IMR-90 (cell line): Measurements from ENCODE around the gene SMC6.

Source experiments
- BHLHE40 ChIP-seq: fragments of 150-350 bp; IDR thresholded peaks from 2 replicates; pipeline ENCODE4 v1.6.1; 2016; ENCODE audit warnings: mild to moderate bottlenecking, low read depth, low read length
- CEBPB ChIP-seq: IDR thresholded peaks from 2 replicates; pipeline ENCODE4 v1.6.1; 2012; ENCODE audit warnings: low read depth, low read length, improper control_type of control experiment
- CTCF ChIP-seq: conservative IDR thresholded peaks from 2 replicates; pipeline ENCODE4 v1.5.1; 2012; ENCODE audit warnings: mild to moderate bottlenecking, low read depth, low read length, improper control_type of control experiment
- ELK1 ChIP-seq: fragments of 150-350 bp; IDR thresholded peaks from 2 replicates; pipeline ENCODE4 v1.6.1; 2016; ENCODE audit warnings: low read depth, mild to moderate bottlenecking, low read length, moderate library complexity, borderline replicate concordance
- FOS ChIP-seq: fragments of 150-350 bp; IDR thresholded peaks from 2 replicates; pipeline ENCODE4 v1.6.1; 2016; ENCODE audit warnings: low read depth, low read length
- MAZ ChIP-seq: IDR thresholded peaks from 2 replicates; pipeline ENCODE4 v1.6.1; 2012; ENCODE audit warnings: low read depth, mild to moderate bottlenecking, low read length, improper control_type of control experiment, moderate library complexity, borderline replicate concordance
- MXI1 ChIP-seq: IDR thresholded peaks from 2 replicates; pipeline ENCODE4 v1.6.1; 2012; ENCODE audit warnings: low read depth, mild to moderate bottlenecking, low read length, moderate library complexity, borderline replicate concordance
- NFE2L2 ChIP-seq: fragments of 150-350 bp; IDR thresholded peaks from 2 replicates; pipeline ENCODE4 v1.6.1; 2016; ENCODE audit warnings: low read depth, mild to moderate bottlenecking, low read length
- POLR2A ChIP-seq: IDR thresholded peaks from 2 replicates; pipeline ENCODE4 v1.6.1; 2012; ENCODE audit warnings: mild to moderate bottlenecking, low read depth, low read length
- RAD21 ChIP-seq: IDR thresholded peaks from 2 replicates; pipeline ENCODE4 v1.6.1; 2012; ENCODE audit warnings: low read length, improper control_type of control experiment
- RCOR1 ChIP-seq: IDR thresholded peaks from 2 replicates; pipeline ENCODE4 v1.6.1; 2012; ENCODE audit warnings: mild to moderate bottlenecking, low read length, improper control_type of control experiment; ENCODE audit not compliant: insufficient replicate concordance
- RFX5 ChIP-seq: IDR thresholded peaks from 2 replicates; pipeline ENCODE4 v1.8.0; 2012; ENCODE audit warnings: low read depth, mild to moderate bottlenecking, low read length, moderate library complexity
- SMC3 ChIP-seq: fragments of 150-350 bp; IDR thresholded peaks from 2 replicates; pipeline ENCODE4 v1.6.1; 2016; ENCODE audit warnings: low read depth, mild to moderate bottlenecking, antibody characterized with exemption, low read length, moderate library complexity
- USF2 ChIP-seq: fragments of 150-350 bp; IDR thresholded peaks from 2 replicates; pipeline ENCODE4 v1.6.1; 2017; ENCODE audit warnings: mild to moderate bottlenecking, antibody characterized with exemption, low read length, low read depth

- TF ChIP-seq CTCF = no peak
- TF ChIP-seq USF2 = no peak
- TF ChIP-seq RFX5 = no peak
- TF ChIP-seq CEBPB = no peak
- TF ChIP-seq POLR2A = no peak
- TF ChIP-seq MXI1 = no peak
- no peak for TF ChIP-seq RCOR1
- no peak for TF ChIP-seq FOS
- TF ChIP-seq SMC3 = no peak
- TF ChIP-seq RAD21 = no peak
- TF ChIP-seq NFE2L2 = no peak
- TF ChIP-seq ELK1 = no peak
- TF ChIP-seq MAZ = no peak
- no peak for TF ChIP-seq BHLHE40
Measured at GRCh38 chr2:17780546-17780945, 26.9 kb upstream of the SMC6 start.
